CD4-positive, alpha-beta T cell treated with Interleukin-6 for 4 hours (primary cell): ENCODE results near the gene MRLN.
"Not testable (repeated sequence)": the region's sequence is repeated elsewhere in the genome, so short reads cannot be mapped to it uniquely, and the experiment has no call there.

Source experiments
- DNase-seq: peaks from one replicate; pipeline ENCODE4 v3.0.0-alpha.2; 2020; ENCODE audit warnings: mixed read lengths

Gene MRLN

GRCh38 chr10:59744762-59745161 lies 8.5 kb downstream of the MRLN start:
- not testable (repeated sequence) for DNase-seq

DNA sequence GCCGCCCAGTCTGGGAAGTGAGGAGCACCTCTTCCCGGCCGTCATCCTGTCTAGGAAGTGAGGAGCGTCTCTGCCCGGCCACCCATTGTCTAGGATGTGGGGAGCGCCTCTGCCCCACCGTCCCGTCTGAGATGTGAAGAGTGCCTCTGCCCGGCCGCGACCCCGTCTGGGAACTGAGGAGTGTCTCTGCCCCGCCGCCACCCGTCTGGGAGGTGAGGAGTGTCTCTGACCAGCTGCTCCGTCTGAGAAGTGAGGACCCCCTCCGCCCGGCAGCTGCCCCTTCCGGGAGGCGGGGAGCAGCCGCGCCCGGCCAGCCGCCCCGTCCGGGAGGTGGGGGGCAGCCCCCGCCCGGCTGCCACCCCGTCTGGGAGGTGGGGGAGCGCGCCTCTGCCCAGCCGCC lies 9.1 kb downstream of the MRLN start:
- not testable (repeated sequence) for DNase-seq

GRCh38 chr10:59741583-59741982 lies 11.7 kb downstream of the MRLN start:
- no peak for DNase-seq

DNA sequence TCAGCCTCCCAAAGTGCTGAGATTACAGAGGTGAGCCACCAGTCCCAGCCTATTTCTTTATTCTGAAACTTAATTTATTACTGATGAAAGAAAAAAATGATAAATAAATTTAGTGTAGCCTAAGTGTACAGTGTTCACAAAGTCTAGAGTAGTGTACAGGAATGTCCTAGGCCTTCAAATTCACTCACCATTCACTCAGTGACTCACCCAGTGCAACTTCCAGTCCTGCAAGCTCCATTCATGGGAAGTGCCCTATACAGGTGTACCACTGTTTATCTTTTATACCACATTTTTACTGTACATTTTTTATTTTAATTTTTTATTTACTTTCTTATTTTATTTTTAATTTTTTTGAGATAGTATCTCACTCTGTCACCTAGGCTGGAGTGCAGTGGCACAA lies 12.2 kb downstream of the MRLN start:
- DNase-seq = no peak

DNA sequence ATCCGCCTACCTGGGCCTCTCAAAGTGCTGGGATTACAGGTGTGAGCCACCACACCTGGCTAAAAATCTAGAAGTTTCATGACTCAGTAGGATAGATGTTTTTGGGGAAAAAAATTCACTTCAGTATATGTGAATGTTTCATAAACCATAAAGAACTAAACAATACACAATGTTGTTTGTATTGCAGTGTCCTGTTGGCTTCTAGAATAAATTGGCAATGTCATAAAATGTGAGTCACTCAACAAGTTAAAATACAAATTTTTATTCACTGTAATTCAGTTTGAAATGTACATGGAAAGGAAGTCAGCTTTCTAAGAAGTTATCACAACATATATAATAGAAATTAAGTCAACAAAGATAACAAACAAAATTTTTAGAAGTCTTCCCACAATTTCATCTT lies 16.5 kb downstream of the MRLN start:
- no peak for DNase-seq

GRCh38 chr10:59735296-59735695 lies 18.0 kb downstream of the MRLN start:
- DNase-seq = no peak

DNA sequence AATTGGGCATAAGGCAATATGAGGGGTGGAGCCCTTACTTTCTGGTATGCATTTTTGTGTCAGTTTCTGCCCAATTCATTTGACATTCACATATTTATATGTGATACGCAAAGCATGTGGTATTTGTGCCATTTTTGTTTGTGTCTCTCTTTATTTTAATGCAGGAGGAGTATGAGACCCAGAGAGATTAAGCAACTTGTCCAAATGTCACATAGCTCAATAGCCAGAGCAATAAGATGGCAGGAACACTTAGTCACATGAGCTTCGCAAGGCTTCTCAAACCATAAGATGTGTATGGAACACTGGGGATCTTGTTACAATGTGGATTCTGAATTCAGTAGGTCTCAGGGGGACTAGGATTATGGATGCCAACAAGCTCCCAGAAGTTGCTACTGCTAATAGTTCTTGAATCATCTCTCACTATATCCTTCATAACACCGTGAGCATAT lies 19.2 kb downstream of the MRLN start:
- no peak for DNase-seq

DNA sequence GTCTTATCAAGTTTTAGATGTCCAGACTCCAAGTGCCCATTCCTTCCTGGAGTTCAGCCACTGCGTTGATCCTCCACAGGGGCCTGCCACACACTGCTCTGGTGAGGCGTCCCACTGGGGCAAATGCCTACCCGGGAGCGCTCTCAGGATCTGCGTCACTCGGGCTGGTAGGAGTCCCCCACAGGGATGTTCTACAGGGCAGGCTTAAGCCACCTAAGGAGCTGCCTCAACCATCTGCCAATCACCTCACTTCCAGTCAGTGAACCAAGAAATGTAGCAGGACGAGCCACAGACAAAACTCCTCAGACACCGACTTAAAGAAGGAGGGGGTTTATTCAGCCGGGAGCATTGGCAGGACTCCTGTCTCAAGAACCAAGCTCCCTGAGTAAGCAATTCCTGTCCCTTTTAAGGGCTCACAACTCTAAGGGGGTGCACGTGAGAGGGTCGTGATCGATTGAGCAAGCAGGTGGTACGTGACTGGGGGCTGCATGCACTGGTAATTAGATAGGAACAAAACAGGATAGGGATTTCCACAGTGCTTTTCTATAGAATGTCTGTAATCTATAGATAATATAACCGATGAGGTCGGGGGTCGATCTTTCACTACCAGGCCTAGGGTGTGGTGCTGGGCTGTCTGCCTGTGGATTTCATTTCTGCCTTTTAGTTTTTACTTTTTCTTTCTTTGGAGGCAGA lies 19.8 kb downstream of the MRLN start:
- not testable (repeated sequence) for DNase-seq

- not testable (repeated sequence) for DNase-seq
Observed at GRCh38 chr10:59732849-59733248, 20.4 kb downstream of the MRLN start.

- not testable (repeated sequence) for DNase-seq
Observed at GRCh38 chr10:59729167-59729566, 24.1 kb downstream of the MRLN start.

- no peak for DNase-seq
Observed at GRCh38 chr10:59724098-59724938, 28.9 kb downstream of the MRLN start.

GRCh38 chr10:59720377-59720776 lies 32.9 kb downstream of the MRLN start:
- DNase-seq = no peak

GRCh38 chr10:59719374-59719773 lies 33.9 kb downstream of the MRLN start:
- no peak for DNase-seq

DNA sequence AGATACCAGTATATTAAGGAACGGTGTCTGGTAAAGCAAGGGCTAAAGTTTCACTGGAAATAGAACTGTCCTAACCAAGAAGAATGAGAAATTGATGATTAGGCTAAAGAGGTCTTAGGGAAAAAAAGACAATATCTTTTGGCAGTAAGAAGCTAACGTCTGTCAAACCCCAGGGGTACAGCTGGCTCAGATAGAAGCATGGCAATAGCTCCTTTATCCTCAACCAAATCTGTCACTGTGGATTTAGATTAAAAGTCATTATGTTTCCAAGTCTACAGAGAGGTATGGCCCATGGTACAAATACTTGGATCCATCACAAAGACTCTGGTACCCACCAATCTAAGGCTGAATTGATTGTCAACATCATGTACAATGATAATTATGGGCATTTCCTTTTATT lies 35.0 kb downstream of the MRLN start:
- DNase-seq = no peak

GRCh38 chr10:59713196-59713821 lies 39.9 kb downstream of the MRLN start:
- no peak for DNase-seq

DNA sequence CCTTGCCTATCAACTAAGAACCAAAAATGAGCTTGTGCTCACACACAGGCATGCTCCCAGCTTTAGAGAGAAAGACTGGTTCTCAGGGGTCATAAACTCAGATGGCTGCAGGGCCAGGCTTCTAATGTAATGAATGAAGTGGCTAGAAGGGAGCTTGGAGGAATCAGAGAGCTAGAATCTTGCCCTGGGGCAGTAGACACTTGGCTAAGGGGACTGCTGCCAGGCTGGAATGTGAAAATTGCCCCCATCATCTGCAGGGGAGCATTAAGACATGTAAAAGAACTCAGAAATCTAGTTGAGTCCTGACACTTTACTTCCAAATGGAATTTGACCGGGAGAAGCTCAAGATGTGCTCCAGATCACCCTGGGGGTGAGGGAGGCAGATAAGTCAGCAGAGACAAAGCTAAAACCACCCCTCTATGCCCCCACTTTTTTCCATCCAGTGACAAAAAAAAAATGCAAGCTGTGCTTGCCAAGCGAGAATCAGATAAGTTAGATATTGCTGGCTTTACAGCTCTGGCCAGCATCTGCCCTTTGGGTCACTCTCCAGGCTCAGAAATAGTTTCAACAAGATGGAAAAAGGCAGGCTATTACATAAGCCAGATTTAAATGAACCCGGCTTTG lies 41.3 kb downstream of the MRLN start:
- no peak for DNase-seq

DNA sequence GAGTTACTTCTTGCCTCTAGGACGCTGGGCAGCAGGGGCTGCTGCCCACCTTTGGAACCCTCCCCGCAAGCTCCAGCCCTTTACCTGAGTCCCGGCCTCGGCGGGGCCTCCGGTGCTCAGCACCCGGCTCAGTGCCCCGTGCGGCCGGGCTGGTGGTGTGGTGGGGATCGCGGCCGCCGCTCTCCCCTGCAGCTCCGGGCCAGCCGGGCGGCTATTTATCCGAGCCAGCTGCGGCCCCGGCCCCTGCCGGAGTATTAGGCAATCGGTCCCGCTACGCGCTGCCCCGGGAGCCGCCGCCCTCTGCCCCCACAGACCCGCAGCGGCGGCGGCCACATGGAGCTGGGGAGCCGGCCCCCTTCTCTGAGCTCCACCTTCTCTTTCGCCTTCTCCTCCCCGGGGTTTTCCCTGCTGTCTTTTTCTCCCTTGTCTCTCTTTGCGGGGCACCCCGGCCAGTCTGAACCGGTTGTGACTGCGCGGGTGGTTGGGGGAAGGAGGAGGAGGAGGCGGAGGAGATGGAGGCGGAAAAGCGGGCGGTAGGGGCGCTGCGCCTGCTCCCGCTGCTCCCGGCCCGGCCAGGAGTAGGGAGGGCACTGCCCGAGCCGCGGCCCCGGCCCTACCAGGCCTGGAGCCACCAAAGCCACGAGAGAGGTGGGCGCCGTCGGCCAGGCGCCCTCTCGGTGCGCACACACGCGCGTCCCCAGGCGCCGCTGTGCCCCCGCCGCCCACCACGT lies 43.7 kb downstream of the MRLN start, which contains the start of gene SLC16A9:
Gene SLC16A9 (minus strand): TSS at position 456 of the 731 bp plus-strand sequence. CDS start 25,559 bp downstream, outside the sequence.
- no peak for DNase-seq

GRCh38 chr10:59708816-59709394 lies 44.4 kb downstream of the MRLN start:
- DNase-seq = no peak

DNA sequence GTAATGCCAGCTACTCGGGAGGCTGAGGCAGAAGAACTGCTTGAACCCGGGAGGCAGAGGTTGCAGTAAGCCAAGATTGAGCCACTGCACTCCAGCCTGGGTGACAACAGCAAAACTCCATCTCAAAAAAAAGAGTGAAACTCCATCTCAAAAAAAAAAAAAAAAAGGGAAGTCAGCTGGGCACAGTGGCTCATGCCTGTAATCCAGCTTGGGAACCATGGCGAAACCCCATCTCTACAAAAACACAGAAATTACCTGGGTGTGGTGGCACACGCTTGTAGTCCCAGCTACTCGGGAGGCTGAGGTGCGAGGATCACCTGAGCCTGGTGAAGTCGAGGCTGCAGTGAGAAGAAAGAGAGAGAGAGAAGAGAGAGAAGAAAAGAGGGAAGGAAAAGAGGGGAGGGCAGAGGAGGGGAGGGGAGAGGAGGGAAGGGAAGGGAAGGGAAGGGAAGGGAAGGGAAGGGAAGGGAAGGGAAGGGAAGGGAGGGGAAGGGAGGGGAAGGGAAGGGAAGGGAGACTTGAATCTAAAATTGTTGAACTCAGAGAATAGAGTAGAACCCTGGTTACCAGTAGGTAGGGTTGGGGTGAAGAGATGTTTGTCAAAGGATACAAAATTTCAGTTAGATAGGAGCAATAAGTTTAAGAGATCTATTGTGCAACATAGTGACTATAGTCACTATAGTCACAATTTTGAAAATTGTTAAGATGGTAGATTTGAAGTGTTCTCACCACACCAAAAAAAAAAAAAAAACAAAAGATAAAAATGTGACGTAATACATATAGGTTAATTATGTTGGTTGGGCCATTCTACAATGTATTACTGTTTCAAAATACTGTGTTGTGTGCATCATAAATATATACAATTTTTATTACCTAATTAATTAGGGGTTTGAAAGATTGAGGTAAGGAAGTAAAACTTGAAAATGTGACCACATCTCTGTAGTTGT lies 46.1 kb downstream of the MRLN start:
- no peak for DNase-seq

GRCh38 chr10:59705931-59706330 lies 47.3 kb downstream of the MRLN start:
- no peak for DNase-seq

- no peak for DNase-seq
Observed at GRCh38 chr10:59704630-59705029, 48.6 kb downstream of the MRLN start.
